Endothelial cell of umbilical vein (primary cell): ENCODE measurements around the gene DNAJB13. TPM values are rescaled to one million over a fixed set of nuclear protein-coding genes. Genes with fewer than 3 reads are reported as not detected.

ENCODE experiments used
- BruUV-seq: library from RNA; stranded (reverse); fragments of 400-500 nt; replicated peaks from 2 replicates; lab custom pipeline; 2021; lab: Mats Ljungman, UMichigan
- CTCF ChIA-PET: fragments of 300-600, 350-600 bp; sonication (Branson Sonifier 250); formaldehyde crosslinking; loops from one replicate; lab custom pipeline; 2021; ENCODE audit warnings: antibody characterized with exemption, inconsistent platforms; lab: Charles Lee
- POLR2A ChIA-PET: fragments of 300-600, 350-600 bp; sonication (Branson Sonifier 250); formaldehyde crosslinking; loops from one replicate; lab custom pipeline; 2021; ENCODE audit warnings: antibody characterized with exemption, inconsistent platforms; lab: Charles Lee
- DNase-seq: peaks from one replicate; pipeline ENCODE4 v3.0.0-alpha.2; 2011; ENCODE audit warnings: low read depth, low spot score
- FAIRE-seq: peaks from 2 replicates; lab custom pipeline; 2011; peaks lifted over from hg19 to GRCh38; lab: Jason Lieb, UNC
- H2AFZ ChIP-seq: 2 replicates; pipeline ENCODE4 v1.6.0; 2012; ENCODE audit warnings: low read depth, low read length, control low read depth, inconsistent platforms
- H3K27ac ChIP-seq: 2 replicates; pipeline ENCODE4 v1.5.1; 2011; ENCODE audit warnings: low read depth, mild to moderate bottlenecking, control low read depth, low read length, moderate library complexity; ENCODE audit not compliant: insufficient read depth
- H3K27me3 ChIP-seq, 2 experiments: 2 replicates each; pipeline versions ENCODE4 v1.6.0 to v1.6.1; 2011; ENCODE audit warnings: low read length in 2 of 2, mixed read lengths in 1 of 2; ENCODE audit not compliant: control insufficient read depth in 2 of 2, insufficient read depth in 2 of 2
- H3K36me3 ChIP-seq, 2 experiments: 2 replicates in 1 of 2; 3 replicates in 1 of 2; pipeline ENCODE4 v1.5.1; 2011; ENCODE audit warnings: low read length in 2 of 2, mild to moderate bottlenecking in 1 of 2, moderate library complexity in 1 of 2; ENCODE audit not compliant: control insufficient read depth in 2 of 2, insufficient read depth in 2 of 2; ENCODE audit errors: extremely low read depth in 1 of 2
- H3K4me1 ChIP-seq: 3 replicates; pipeline ENCODE4 v1.5.1; 2011; ENCODE audit warnings: mild to moderate bottlenecking, low read length; ENCODE audit not compliant: control insufficient read depth, insufficient read depth; ENCODE audit errors: extremely low read depth
- H3K4me2 ChIP-seq: 2 replicates; pipeline ENCODE4 v1.6.1; 2011; ENCODE audit warnings: low read length, control low read depth, mixed read lengths; ENCODE audit not compliant: insufficient read depth
- H3K4me3 ChIP-seq, 3 experiments: fragments of 200-600 bp in 1 of 3; sonication (generic), shearing (Covaris generic) in 1 of 3; replicated peaks in 1 of 3; 2 replicates each; pipeline ENCODE4 v1.5.1; 2011 to 2016; ENCODE audit warnings: control low read depth in 3 of 3, low read length in 3 of 3, mild to moderate bottlenecking in 2 of 3, inconsistent platforms in 1 of 3, low read depth in 1 of 3, moderate library complexity in 1 of 3; ENCODE audit not compliant: insufficient read depth in 1 of 3
- H3K79me2 ChIP-seq: 2 replicates; pipeline ENCODE4 v1.6.0; 2012; ENCODE audit warnings: low read length, inconsistent platforms; ENCODE audit not compliant: control insufficient read depth, insufficient read depth
- H3K9ac ChIP-seq: replicated peaks from 2 replicates; pipeline ENCODE3; 2011; ENCODE audit warnings: low read length, control low read depth; ENCODE audit not compliant: insufficient read depth; ENCODE audit errors: extremely low read depth
- H3K9me1 ChIP-seq: replicated peaks from 3 replicates; pipeline ENCODE4 v1.6.0; 2011; ENCODE audit warnings: mild to moderate bottlenecking, low read length; ENCODE audit not compliant: control insufficient read depth, insufficient read depth; ENCODE audit errors: extremely low read depth
- H3K9me3 ChIP-seq: replicated peaks from 2 replicates; pipeline ENCODE4 v1.5.1; 2012; ENCODE audit warnings: low read length, inconsistent platforms; ENCODE audit not compliant: control insufficient read depth, insufficient read depth
- H4K20me1 ChIP-seq: replicated peaks from 2 replicates; pipeline ENCODE3; 2011; ENCODE audit warnings: mild to moderate bottlenecking, low read length; ENCODE audit not compliant: control insufficient read depth, insufficient read depth; ENCODE audit errors: extremely low read depth
- CTCF ChIP-seq, 2 donors: IDR thresholded peaks; 1 replicate in 1 of 2; 2 replicates in 1 of 2; pipeline ENCODE4 v1.5.1; 2011; ENCODE audit warnings: low read length in 2 of 2, mild to moderate bottlenecking in 2 of 2, moderate library complexity in 2 of 2, control low read depth in 1 of 2, inconsistent platforms in 1 of 2, low read depth in 1 of 2; ENCODE audit not compliant: insufficient read depth in 1 of 2; ENCODE audit errors: extremely low read depth in 1 of 2
- EZH2 ChIP-seq: IDR thresholded peaks from 2 replicates; pipeline ENCODE4 v1.6.1; 2012; ENCODE audit warnings: borderline replicate concordance, low read depth, mild to moderate bottlenecking, moderate library complexity, low read length, inconsistent platforms; ENCODE audit not compliant: severe bottlenecking
- FOS ChIP-seq: IDR thresholded peaks from 2 replicates; pipeline ENCODE4 v1.6.1; 2011; ENCODE audit warnings: mild to moderate bottlenecking, low read length, moderate library complexity, borderline replicate concordance; ENCODE audit not compliant: insufficient read depth
- GATA2 ChIP-seq: IDR thresholded peaks from 2 replicates; pipeline ENCODE4 v1.7.0; 2011; ENCODE audit warnings: low read depth, mild to moderate bottlenecking, moderate library complexity, mixed read lengths, low read length; ENCODE audit not compliant: insufficient read length, insufficient read depth
- JUN ChIP-seq: IDR thresholded peaks from 2 replicates; pipeline ENCODE4 v1.6.1; 2011; ENCODE audit warnings: borderline replicate concordance, low read depth; ENCODE audit not compliant: insufficient read length, insufficient read depth
- MAX ChIP-seq: IDR thresholded peaks from 2 replicates; pipeline ENCODE4 v1.6.1; 2011; ENCODE audit not compliant: insufficient read depth, insufficient read length
- MYC ChIP-seq: IDR thresholded peaks from one replicate; pipeline ENCODE4 v1.6.1; 2011; ENCODE audit warnings: mild to moderate bottlenecking, low read depth, low read length
- POLR2A ChIP-seq: IDR thresholded peaks from 2 replicates; pipeline ENCODE4 v1.6.1; 2012; ENCODE audit warnings: low read depth, mild to moderate bottlenecking, control low read depth, low read length
- POLR2AphosphoS5 ChIP-seq: IDR thresholded peaks from 2 replicates; pipeline ENCODE4 v1.6.1; 2012; ENCODE audit warnings: low read depth, mild to moderate bottlenecking, control low read depth, low read length, moderate library complexity; ENCODE audit not compliant: insufficient read depth
- dilution Hi-C: fragments of 300-500 bp; cut with MboI; formaldehyde crosslinking; loops from one replicate; pipeline ENCODE4 v1.15.0; 2019; ENCODE audit warnings: low sequenced_read_pairs; ENCODE audit not compliant: extremely low pct_ligation_motif_present
- intact Hi-C: fragments of 100-400 bp; cut with micrococcal nuclease; formaldehyde crosslinking; loops from one replicate; pipeline ENCODE4 v1.10.0; 2022
- polyA plus RNA-seq, 4 experiments: library from polyadenylated mRNA; depleted of rRNA in 3 of 4; stranded (reverse) in 3 of 4; unstranded in 1 of 4; fragments of >200 nt; gene quantifications; 2 replicates each; pipeline versions ENCODE4 v1.2.1 to v1.2.3, GENCODE V29; 2011 to 2012; ENCODE audit warnings: missing spikeins in 1 of 4
- total RNA-seq: library from RNA; stranded (reverse); gene quantifications from 2 replicates; pipeline ENCODE4 v1.2.3, GENCODE V29; 2021

The DNAJB13 gene
- total and polyA plus RNA-seq, 2 donors (not counting 3 experiments of a cell fraction or from before 2014, with no cell fraction given), result 0.07 to 0.46 TPM

GRCh38 chr11:74005721-74006517, 55.1 kb downstream of the DNAJB13 start:
- intact Hi-C loops, result no loop called here
- no peaks in the 10 kb centered on the region for H3K27me3 ChIP-seq
- no peak overlapping the region for H3K27ac ChIP-seq
- no peaks in the 10 kb centered on the region for H3K9me3 ChIP-seq
- no peaks in the 10 kb centered on the region for H3K9me1 ChIP-seq
- H3K79me2 ChIP-seq, result no peaks in the 10 kb centered on the region
- dilution Hi-C loops, result no loop called here
- CTCF ChIA-PET, result no interaction called here
- H3K4me3 ChIP-seq, result no peak overlapping the region
- H3K4me1 ChIP-seq, result no peaks in the 10 kb centered on the region
- no TSS peak for BruUV-seq
- TF ChIP-seq MAX (no peak), JUN (no peak), FOS (no peak), MYC (no peak), GATA2 (no peak), CTCF (IDR thresholded peaks at IDR 0.05; ENCODE audit: extremely low read depth in 1 of 2, insufficient read depth in 1 of 2, low read depth in 1 of 2, low read length in 2 of 2) (no peak), EZH2 (no peak), POLR2AphosphoS5 (no peak), POLR2A (no peak)
- POLR2A ChIA-PET, result no interaction called here
- H3K9ac ChIP-seq, result no peak overlapping the region
- H3K4me2 ChIP-seq, result no peak overlapping the region
- no peaks in the 10 kb centered on the region for H4K20me1 ChIP-seq
- FAIRE-seq (no peak), DNase-seq (no peak)
- H2AFZ ChIP-seq, result no peak overlapping the region
- no peaks in the 10 kb centered on the region for H3K36me3 ChIP-seq
